NCI-H1694 treated with DMSO at 0.1 percent for 48 hours (cell line): ENCODE data around the gene AQP9.

Experiments
- DNase-seq: peaks from one replicate; lab custom pipeline; 2025; lab: John Stamatoyannopoulos, UW

The AQP9 gene

DNA sequence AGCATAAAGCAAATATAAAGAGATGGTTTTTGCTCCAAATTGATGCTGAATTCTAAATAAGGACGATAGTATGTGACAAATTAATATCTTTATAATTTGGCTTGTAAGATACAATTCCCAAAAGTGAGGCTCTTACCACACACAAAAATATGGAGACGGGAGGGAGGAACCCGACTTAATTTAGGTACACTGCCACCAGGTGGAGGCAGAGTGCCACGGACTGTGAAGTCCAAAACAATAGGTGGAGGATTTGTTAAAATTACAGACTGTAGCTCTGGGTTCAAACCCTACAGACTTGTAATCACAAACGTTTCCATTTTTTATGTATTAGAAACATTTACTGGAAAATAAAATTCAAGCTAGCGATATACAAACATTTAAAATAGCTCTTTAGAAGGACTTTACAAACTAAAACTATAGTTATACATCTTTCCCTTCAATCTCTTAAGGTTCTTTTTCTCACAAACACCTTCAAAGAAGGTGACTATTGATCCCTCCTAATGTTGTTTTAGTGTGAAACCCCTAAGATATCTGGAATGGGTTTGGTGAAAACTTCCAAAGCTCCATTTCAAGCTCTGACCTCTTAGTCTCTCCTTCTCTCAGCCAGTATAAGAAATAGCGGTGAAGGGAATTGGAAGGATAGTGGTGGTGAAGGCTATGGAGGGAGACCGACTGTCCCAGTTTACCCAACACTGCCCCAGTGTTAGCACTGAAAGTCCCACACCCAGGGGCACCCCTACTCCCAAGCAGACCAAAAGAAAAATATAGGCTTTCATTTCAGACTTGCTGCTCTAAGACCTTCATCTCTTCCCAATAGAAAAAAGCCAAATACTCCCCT lies 89.7 kb downstream of the AQP9 start:
- DNase-seq = peak; percentile 59

GRCh38 chr15:58228718-58229117 lies 90.5 kb downstream of the AQP9 start:
- DNase-seq = no peak

GRCh38 chr15:58229297-58229768 lies 91.2 kb downstream of the AQP9 start:
- DNase-seq = no peak

DNA sequence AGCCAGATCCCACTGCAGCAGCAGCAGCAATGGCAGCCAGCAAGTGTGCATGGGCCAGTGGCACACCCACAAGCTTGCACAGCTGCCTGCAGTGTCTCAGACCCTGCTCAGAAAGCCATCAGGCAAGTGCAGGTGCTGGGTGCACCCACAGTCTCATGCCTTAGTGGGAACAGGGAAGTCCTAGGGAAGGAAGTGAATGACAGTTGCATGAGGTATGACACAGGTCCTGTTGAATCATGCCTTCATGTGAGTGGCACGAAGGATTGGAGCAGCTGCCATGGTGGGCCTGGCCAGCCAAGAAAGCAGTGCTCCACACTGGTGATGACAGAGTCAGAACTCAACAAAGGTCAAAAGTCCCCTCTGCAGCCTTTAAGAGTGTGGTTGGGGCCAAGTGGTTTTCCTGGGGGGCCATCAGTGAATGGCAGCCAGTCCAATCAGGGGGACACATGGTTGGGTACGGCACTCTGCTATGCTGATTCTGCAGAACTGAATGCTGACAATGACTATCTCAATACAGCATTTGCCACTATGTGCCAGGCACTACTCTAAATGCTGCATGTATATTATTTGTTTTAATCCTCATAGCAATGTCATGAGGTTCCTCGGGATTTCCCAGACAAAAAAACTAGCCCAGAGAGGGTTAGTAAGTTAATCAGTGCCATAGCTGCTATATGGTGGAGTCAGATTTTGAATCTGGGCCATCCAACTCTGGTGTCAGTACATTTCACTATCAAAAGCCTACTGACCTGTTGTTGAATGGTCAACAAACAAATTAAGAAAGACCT lies 94.3 kb downstream of the AQP9 start:
- no peak for DNase-seq

GRCh38 chr15:58233341-58233740 lies 95.2 kb downstream of the AQP9 start:
- DNase-seq = no peak
